ENCODE measurements around the gene COX6B1.
"Not testable (repeated sequence)": the region's sequence is repeated elsewhere in the genome, so short reads cannot be mapped to it uniquely, and the experiment has no call there.

Gene COX6B1

DNA sequence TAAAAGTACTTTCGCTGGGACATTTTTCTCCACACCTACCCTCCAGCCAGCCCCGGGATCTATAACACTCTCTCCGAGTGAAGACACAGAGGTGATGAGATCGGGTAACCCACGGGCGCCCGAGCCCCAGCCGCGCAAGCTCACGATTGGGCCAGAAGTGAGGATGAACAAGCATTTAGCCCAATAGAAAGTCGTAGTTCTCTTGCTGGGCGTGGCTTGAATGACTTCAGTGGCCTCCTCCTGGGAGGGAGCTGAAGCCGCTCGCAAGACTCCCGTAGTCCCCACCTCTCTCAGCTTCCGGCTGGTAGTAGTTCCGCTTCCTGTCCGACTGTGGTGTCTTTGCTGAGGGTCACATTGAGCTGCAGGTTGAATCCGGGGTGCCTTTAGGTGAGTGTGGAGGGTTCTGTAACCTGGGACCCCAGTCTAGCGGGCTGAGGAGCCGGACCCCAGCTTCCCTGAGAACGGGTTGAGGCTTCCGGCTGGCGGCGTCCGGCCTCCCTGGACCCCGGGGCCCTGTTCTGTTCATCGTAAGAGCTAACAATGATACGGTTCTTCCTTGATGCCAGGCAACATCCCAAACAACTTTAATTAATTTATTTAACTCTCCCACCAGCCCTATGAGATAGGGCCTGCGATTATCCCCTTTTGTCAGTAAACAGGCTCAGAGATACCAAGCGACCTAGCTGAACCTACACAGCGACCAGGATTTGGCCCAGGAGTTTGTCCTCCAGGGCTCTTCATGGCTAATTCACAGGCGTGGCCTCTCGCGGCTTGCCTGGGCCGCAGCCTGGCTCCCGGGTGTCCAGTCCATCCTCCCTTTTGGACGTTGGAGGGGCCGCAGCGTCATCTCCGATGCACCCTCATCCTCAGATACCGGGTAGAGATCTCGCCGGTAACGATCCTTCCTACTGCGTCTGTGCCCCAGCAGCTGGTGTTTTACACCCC lies at the start of gene COX6B1:
TSS of gene COX6B1 (plus strand) at position 307 of the 945 bp plus-strand sequence. CDS start 2,921 bp downstream, outside the sequence.
- peak; percentile 97 for DNase-seq

- DNase-seq: no peak
Measured at GRCh38 chr19:35601971-35602370, 46.2 kb upstream of the COX6B1 start.

GRCh38 chr19:35604436-35604835 lies 43.7 kb upstream of the COX6B1 start:
- DNase-seq: not testable (repeated sequence)

- not testable (repeated sequence) for DNase-seq
Measured at GRCh38 chr19:35607170-35607569, 41.0 kb upstream of the COX6B1 start.

GRCh38 chr19:35607661-35608060 lies 40.5 kb upstream of the COX6B1 start:
- no peak for DNase-seq

DNA sequence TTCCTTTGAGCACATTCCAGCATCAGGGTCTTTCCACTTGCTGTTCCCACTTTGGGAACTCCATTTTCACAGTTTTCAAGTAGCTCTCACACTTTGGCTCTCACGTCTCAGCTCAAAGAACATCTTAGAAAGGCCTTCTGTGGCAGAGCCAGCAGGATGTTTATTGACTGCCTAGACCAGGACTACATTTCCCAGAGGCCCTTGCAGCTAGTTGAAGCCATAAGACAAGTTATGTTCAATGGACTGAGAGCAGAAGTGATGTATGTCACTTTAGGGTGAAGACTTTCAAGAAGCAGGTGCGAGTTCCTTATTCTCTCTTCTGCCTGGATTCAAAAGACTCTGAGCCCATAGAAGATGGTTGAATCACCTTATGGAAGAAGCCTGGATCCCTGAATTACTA lies 39.9 kb upstream of the COX6B1 start:
- no peak for DNase-seq

DNA sequence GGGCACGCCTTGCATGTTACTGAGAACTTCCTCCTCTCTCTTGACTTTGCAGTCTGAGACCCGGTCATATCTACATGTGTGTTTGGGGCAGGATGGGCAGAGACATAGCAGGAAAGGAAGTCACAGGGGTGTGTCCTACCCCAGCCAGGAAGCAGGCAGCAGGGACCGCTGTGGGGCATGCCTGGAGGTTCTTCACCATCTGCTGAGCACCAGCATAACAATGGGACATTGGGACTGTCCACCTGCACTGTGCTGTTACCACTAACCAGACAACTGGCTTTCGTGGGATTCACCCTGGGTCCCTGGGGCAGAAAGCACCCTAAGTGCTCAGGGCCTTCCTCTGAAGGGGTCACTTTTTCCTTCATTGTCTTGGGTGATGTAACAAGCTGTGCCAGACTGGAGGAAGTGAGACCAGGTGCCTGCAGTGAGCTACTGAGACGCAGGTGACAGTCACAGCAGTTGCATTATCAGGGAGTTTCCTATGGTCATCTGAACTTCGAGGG lies 38.2 kb upstream of the COX6B1 start:
- no peak for DNase-seq

DNA sequence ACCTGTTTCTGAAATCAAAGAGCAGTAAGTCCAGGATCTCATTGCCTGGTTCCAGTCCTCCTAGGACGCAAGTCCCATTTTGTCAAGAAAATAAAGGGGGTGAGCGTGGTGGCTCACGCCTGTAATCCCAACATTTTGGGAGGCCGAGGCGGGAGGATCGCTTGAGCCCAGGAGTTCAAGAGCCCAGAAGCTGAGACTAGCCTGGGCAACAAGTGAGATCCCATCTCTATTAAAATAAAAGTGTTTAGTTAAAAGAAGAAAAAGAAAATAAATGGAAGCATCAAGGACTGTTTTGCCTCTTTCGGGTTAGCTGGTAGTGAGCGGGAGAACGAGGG lies 35.9 kb upstream of the COX6B1 start:
- DNase-seq: no peak

GRCh38 chr19:35612559-35613321 lies 35.4 kb upstream of the COX6B1 start, which contains the start of gene HAUS5:
Gene HAUS5 (plus strand): TSS chr19:35612735. CDS start chr19:35612795, 60 bp downstream.
- DNase-seq: peak; percentile 89

DNA sequence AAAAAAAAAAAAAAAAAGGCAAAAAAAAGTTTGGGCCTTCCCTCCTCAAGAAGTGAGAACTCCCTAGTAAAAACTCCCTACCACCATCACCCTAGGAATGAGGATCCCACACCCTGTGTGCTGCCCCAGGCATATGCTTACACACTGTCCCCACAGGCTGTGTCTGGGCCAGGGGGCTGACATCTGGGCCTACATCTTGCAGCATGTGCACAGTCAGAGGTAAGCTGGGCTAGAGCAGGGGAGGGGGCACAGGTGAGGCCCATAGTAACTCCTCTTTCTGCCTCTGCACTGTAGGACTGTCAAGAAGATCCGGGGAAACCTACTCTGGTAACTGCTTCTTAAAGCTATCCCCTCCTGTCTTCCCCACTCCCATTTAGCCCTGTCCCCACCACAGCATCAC lies 34.5 kb upstream of the COX6B1 start:
- no peak for DNase-seq

GRCh38 chr19:35615036-35615435 lies 33.1 kb upstream of the COX6B1 start:
- DNase-seq: no peak

DNA sequence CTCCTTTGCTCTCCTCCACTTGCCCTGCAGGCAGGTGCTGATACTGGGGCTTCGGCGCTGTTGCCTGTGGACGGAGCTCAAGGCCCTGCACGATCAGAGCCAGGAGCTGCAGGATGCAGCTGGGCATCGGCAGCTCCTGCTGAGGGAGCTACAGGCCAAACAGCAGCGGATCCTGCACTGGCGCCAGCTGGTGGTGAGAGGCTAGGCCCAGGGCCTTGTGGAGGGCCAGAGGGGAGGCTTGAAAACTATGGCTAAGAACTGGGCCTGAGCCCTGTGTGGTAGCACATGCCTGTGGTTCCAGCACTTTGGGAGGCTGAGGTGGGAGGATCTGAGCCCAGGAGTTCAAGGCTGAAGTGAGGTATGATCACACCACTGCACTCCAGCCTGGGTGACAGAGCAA lies 29.3 kb upstream of the COX6B1 start:
- DNase-seq: no peak

GRCh38 chr19:35619290-35619923 lies 28.7 kb upstream of the COX6B1 start:
- DNase-seq: no peak

DNA sequence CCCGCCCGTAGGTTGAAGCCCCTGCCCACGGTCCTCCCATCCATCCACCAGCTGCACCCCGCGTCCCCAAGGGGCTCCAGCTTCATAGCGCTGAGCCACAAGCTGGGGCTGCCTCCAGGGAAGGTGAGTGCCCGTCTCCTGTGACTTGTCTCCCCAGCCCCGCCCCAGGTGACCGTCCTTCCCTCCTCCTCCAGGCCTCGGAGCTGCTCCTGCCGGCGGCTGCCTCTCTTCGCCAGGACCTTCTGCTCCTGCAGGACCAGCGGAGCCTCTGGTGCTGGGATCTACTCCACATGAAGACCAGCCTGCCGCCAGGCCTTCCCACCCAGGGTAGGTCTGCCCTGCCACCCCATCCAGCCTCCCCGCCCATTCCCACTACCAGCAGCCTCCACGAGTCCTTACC lies 28.1 kb upstream of the COX6B1 start:
- DNase-seq: no peak

- no peak for DNase-seq
Measured at GRCh38 chr19:35621708-35622107, 26.4 kb upstream of the COX6B1 start.

DNA sequence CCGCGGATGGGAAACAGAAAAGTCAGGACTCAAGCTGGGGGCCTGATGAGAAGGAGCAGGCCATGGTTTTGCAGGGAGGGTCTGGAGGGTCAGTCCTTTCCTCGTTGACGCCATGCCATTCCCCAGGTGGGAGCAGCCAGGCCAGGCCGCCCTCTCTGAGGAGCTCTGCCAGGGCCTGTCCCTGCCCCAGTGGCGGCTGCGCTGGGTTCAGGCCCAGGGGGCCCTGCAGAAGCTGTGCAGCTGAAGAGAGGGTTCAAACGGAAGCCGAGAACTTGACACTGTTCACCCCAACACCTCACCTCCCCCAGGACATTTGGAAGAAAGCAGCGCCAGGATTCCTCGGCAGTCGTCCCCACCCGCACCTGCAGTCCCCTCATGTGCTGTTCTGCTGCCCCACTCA lies 25.4 kb upstream of the COX6B1 start:
- no peak for DNase-seq

DNA sequence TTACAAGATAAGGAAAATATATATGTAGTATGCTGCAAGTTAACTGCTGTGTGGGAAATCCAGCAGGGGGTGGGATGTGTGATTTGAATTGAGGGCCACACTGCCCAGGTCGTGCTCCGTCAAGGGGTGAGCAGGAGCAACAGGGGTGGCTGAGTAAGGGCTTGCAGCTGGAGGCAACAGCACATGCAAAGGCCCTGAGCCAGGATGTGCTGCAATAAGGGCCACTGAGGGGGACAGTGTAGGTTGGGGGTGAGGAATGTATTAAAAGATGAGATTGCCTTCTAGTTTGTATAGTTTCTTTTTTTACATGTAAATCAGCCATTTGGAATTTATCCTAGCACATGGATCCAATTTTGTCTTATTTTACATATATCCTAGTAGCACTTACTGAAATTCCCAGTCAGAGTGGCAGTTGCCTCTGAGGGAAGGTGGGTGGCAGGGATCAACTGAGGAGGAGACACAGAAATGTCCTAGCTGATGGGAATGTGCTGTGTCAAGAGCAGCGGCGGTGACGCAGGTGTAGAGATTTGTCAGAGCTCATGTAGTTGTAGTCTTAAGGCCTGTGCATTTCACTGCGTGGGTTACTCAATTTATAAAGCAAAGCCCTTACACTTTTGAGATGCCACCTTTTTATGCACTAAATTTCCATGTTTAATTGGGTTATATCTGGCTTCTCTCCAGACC lies 24.7 kb upstream of the COX6B1 start:
- DNase-seq: no peak

DNA sequence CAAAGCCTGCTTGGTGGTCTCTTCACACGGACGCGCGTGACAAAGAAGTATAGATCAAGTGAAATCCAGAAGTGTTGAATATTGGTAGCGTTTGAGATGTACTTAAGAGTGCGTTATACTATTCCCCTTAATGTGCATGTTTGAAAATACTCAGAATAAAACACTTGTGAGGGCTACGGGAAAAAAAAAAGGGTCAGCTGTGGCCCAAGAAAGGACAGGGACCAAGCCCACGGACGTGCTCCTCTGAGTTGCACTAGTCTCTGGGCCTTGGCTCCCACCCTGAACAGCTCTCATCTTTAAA lies 19.9 kb upstream of the COX6B1 start:
- DNase-seq: no peak

- DNase-seq: peak; percentile 99
Measured at GRCh38 chr19:35628565-35629331, 19.4 kb upstream of the COX6B1 start, which contains the start of gene RBM42. Gene RBM42 (plus strand): TSS chr19:35629036. CDS start chr19:35629154, 118 bp downstream.

GRCh38 chr19:35629332-35629633 lies 18.8 kb upstream of the COX6B1 start:
- no peak for DNase-seq

DNA sequence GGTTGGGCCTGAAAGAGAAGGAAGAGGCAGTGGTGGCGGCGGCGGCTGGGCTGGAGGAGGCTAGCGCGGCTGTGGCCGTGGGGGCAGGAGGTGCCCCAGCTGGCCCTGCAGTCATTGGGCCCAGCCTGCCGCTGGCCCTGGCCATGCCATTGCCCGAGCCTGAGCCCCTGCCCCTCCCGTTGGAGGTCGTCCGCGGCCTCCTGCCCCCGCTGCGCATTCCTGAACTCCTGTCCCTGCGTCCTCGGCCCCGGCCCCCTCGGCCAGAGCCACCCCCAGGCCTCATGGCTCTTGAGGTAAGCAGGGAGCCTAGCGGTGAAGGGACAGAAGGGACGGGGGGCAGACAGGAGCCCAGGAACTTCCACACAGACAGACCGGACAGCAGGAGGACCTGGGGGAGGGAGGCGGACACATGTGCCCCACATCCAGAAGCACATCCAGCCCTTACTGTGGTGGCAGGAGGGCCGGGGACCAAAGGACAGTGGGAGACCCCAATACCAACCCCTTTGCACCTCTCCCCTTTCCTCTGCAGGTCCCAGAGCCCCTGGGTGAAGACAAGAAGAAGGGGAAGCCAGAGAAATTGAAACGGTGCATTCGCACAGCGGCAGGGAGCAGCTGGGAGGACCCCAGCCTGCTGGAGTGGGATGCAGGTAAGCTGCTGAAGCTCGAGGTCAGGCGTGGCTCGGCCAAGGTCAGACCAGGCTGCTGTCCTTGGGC lies 14.2 kb upstream of the COX6B1 start:
- DNase-seq: no peak
